Measurements from ENCODE around the gene LCE2B. TPM values are rescaled to one million over a fixed set of nuclear protein-coding genes. Genes with fewer than 3 reads are reported as not detected.
"Not testable (repeated sequence)": the region's sequence is repeated elsewhere in the genome, so short reads cannot be mapped to it uniquely, and the experiment has no call there.

Gene LCE2B
- not detected in 2 replicates for total RNA-seq (2014; rRNA removed; shearing (Covaris generic))
- polyA plus RNA-seq (2014; cell fraction: nucleus; rRNA removed): not detected in 2 replicates

GRCh38 chr1:152685823-152686222, at the start of gene LCE2B:
Gene LCE2B (plus strand): TSS chr1:152686123. CDS start chr1:152686844, 721 bp downstream.
- not testable (repeated sequence) for DNase-seq (ENCODE audit: extremely low read depth, low read depth)

DNA sequence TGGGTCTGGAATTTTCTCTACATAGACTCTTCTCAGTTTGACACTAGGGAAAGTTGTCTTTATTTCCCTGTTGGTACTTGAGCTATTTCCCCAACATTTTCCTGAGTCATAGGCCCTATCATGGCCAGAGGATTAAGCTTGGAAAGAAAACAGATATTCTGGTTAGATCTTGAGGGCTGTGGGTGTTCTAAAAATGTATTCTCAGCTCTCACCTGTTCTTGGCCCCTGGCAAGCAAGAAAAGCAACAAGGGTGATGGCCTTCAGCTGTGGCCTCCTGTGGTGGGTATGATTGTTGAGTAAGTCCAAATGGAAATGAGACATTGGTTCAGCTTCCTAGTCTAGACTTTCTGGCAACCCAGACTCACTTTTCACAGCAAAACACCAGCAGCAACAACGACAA, 45.6 kb upstream of the LCE2B start:
- no peak for DNase-seq (ENCODE audit: extremely low read depth, low read depth)

DNA sequence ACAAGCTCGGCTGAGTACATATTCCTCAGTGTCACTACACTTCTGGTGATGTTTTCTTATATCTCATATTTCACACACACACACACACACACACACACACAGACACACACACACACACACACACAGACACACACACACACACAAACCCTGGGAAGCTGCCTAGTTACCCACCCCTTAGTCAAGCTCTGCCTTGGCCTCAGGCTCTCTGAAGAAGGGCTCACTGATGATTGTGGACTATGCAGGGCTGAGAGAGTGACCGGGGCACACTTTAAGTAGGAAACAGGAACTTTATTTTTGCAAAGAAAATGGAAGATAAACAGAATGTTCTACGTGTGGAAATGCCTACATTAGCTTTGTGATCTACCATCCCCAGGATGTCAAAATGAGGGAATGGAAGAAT, 42.0 kb upstream of the LCE2B start:
- DNase-seq (ENCODE audit: extremely low read depth, low read depth): no peak

DNA sequence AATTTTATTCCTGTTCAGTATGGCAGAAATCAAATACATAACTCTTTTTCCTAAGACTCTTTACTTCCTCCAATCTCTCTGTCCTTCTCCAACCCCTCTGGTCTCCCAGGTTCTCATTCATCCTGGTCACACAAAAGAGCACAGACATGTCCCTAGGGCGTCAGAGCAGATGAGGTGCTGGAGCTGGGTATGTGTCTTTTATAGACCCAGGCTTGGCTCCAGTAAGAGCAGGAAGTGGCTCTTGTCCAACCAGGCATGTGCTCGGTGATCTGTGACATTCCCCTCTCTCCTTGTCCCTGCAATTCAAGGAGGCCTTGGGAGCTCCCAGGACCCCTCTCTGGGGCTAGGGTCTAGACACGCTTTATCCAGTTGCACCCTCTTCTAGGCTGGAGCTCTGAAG, 40.8 kb upstream of the LCE2B start:
- no peak for DNase-seq (ENCODE audit: extremely low read depth, low read depth)

DNA sequence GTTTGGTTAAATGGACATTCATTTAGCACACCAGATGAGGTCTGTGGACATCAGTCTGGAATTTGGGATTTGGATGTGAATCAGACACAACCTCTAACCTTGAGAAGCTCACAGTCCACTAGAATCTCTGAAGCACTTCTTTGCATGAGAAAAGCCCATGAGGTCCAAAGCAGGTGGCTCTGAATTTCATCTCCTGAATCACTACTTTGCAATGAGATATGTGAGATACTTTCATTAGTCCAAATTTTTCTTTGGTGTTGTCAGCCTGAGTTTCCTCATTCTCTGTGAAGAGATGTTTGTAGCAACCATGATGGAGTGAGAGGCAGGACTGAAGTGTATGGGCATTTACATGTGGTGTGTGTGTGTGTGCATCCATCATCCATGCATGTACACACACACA, 39.3 kb upstream of the LCE2B start:
- DNase-seq (ENCODE audit: extremely low read depth, low read depth): no peak

DNA sequence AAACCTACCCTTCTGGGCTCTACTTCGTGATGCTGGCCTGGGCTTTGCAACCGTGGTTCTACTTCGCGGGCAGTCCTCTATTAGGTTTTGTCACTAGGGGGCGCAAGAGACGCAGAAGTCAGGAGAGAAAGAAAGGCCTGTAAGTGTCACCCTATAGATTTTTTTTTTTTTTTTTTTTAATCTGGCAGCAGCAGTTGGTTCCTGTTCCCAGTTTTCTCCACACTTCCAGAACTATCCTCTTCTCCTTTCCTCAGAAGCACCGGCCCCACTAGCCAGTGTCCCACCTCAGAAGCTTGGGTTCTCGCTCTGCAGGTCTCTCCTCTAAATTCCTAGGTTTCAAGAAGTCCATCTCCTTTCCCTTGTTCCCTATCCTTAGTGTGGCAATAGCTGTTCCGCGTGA, 31.8 kb upstream of the LCE2B start:
- peak; percentile 70 for DNase-seq (ENCODE audit: extremely low read depth, low read depth)

- DNase-seq (ENCODE audit: extremely low read depth, low read depth): no peak
Measured at GRCh38 chr1:152656459-152656858, 29.5 kb upstream of the LCE2B start.

- DNase-seq (ENCODE audit: extremely low read depth, low read depth): no peak
Measured at GRCh38 chr1:152657677-152658076, 28.2 kb upstream of the LCE2B start.

GRCh38 chr1:152658649-152659048, 27.3 kb upstream of the LCE2B start:
- no peak for DNase-seq (ENCODE audit: extremely low read depth, low read depth)

DNA sequence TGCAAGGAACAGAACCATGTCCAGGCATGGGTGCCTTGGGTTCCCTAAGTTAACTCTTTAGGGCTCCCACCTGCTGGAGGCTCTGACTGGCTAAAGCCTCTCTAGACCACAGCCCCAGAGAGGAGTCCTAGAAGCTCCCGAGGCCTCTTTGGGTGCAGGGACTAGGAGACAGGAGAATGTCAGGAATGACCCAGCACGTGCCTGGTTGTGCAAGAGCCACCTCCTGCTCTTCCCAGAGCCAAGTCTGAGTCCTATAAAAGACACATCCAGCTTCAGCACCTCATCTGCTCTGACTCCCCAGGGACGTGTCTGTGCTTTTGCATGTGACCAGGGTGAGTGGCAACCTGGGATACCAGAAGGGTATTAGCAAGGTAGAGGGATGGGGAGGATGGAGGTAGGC, 22.8 kb upstream of the LCE2B start, which contains the start of gene LCE2D:
Gene LCE2D, plus strand, starts transcription at position 283 of the 400 bp plus-strand sequence. CDS start 726 bp downstream, outside the sequence.
- no peak for DNase-seq (ENCODE audit: extremely low read depth, low read depth)

DNA sequence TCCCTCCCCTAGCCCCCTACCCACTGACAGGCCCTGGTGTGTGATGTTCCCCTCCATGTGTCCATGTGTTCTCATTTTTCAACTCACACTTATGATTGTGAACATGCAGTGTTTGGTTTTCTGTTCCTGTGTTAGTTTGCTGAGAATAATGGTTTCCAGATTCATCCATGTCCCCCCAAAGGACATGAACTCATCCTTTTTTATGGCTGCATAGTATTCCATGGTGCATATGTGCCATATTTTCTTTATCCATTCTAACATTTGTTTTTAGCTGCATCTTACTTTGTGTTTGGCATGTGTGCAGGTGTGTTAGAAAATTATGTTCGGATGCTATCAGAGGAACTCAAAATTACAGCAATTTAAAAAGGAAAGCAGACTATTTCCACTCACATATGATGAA, 19.8 kb upstream of the LCE2B start:
- not testable (repeated sequence) for DNase-seq (ENCODE audit: extremely low read depth, low read depth)

- no peak for DNase-seq (ENCODE audit: extremely low read depth, low read depth)
Measured at GRCh38 chr1:152667648-152668047, 18.3 kb upstream of the LCE2B start.

DNA sequence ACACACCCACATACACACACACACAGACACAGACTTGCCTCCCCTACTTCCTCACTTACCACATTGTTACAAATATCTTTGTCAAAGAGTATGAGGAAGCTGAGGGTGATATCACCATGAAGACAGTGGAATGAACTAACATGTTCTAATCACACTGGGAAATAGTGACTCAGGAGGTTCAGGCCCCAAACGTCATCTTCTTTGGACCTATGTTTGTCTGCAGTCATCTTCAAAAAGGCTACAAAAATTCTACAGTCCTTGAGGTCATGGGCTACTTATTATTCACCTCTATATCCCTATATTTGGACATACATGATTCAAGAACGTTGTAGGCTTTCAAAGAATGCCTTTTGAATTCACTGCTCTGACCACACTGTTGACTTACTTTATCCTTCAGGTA, 12.9 kb upstream of the LCE2B start:
- no peak for DNase-seq (ENCODE audit: extremely low read depth, low read depth)

- DNase-seq (ENCODE audit: extremely low read depth, low read depth): not testable (repeated sequence)
Measured at GRCh38 chr1:152674983-152675382, 10.9 kb upstream of the LCE2B start, which contains the start of gene LCE2C. Gene LCE2C (plus strand): TSS chr1:152675279. CDS start chr1:152676016, 737 bp downstream.

- DNase-seq (ENCODE audit: extremely low read depth, low read depth): no peak
Measured at GRCh38 chr1:152679459-152679858, 6.5 kb upstream of the LCE2B start.

GRCh38 chr1:152681616-152682015, 4.3 kb upstream of the LCE2B start:
- DNase-seq (ENCODE audit: extremely low read depth, low read depth): no peak

DNA sequence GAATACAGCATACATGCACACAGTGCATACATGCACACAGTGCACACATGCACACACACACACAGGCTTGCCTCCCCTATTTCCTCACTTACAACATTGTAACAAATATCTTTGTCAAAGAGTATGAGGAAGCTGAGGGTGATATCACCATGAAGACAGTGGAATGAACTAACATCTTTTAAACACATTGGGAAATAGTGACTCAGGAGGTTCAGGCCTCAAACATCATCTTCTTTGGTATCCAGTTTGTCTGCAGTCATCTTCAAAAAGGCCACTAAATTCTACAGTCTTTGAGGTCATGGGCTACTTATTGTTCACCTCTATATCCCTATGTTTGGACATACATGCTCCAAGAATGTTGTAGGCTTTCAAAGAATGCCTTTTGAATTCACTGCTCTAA, 2.1 kb upstream of the LCE2B start:
- DNase-seq (ENCODE audit: extremely low read depth, low read depth): no peak

- no peak for DNase-seq (ENCODE audit: extremely low read depth, low read depth)
Measured at GRCh38 chr1:152697701-152698600, 12.0 kb downstream of the LCE2B start, which contains the start of gene LCE2A. Gene LCE2A (plus strand): TSS chr1:152698345. CDS start chr1:152698902, 557 bp downstream.

- DNase-seq (ENCODE audit: extremely low read depth, low read depth): no peak
Measured at GRCh38 chr1:152699746-152700145, 13.8 kb downstream of the LCE2B start.

DNA sequence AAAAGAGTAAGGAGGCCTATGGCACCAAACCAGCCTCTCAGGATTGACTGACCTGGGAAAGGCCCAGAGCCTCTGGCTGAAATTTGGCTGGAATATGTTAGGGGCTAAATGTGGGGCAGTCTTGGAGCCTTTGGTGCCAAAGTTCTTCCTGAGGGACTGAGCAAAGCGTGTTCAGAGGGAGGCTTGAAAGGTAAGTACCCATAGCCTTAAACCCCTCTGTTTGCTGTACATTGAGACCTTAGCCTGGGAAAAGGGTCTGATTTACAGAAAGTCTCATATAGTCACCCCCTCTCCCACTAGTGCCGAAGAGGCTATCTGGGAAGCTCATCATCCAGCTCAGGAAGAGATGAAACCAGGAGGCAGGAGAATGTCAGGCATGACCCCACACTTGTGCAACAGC, 21.9 kb downstream of the LCE2B start, which contains the start of gene LCE4A:
Gene LCE4A, plus strand, starts transcription at position 301 of the 400 bp plus-strand sequence. CDS start 916 bp downstream, outside the sequence.
- DNase-seq (ENCODE audit: extremely low read depth, low read depth): no peak

DNA sequence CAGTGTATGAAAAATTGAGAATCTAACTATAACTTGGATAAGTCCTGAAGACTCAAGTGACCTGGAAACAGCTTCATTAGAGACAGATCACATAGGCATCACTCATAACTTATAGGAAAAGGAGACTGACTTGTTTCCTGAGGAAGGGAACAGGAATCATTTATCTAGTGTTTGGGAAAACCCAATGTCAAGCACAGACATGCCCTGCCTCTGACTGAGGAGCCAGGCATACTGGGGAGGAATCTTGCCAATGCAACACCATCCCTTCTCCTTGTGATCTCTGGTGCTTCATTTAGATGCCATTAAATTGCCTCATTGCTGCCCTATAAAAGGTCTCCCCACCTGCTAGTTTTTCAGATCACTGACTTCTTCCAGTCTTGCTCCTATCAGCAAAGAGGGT, 32.3 kb downstream of the LCE2B start:
- DNase-seq (ENCODE audit: extremely low read depth, low read depth): no peak

DNA sequence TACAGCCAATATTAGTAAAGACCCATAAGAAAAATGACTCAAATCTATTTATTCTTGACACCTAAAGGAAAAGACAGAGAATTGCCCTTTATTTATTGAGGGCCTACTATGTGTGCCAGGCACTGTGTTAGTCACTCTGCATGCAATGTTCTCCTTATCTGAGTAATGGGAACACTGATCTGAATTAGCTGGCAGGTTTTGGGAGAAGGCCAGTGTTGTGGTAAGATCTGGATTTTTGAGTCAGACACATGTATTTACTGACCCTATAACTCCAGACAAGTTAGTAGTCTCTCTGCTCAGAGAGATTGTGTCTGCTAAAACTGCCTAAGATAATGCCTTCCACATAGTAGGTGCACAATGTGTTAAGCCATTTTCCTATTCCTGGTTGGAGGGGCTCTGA, 39.3 kb downstream of the LCE2B start:
- no peak for DNase-seq (ENCODE audit: extremely low read depth, low read depth)
